Lung (tissue), 12 donors: ENCODE data around the gene STRIP1. TPM values are rescaled to one million over a fixed set of nuclear protein-coding genes. Genes with fewer than 3 reads are reported as not detected.
A peak's percentile ranks its signal among the peaks of the same experiment; 100 is the strongest.

Experiments used
- ATAC-seq: fragments of 200-7000 bp; cut with Tn5 transposase; one replicate; pipeline ENCODE4 v1.9.1; 2020; ENCODE audit warnings: moderate number of reproducible peaks; ENCODE audit not compliant: insufficient read depth, low FRiP score
- DNase-seq, 3 donors: peaks; one replicate each; pipeline ENCODE4 v3.0.0-alpha.2; 2013 to 2017
- H3K27ac ChIP-seq, 2 donors: one replicate each; pipeline ENCODE4 v1.5.1; 2013; ENCODE audit warnings: mild to moderate bottlenecking in 2 of 2, moderate library complexity in 2 of 2, control low read depth in 1 of 2, inconsistent platforms in 1 of 2, low read depth in 1 of 2, low read length in 1 of 2
- H3K27me3 ChIP-seq, 3 donors: one replicate each; pipeline ENCODE4 v1.5.1; 2013; ENCODE audit warnings: low read length in 2 of 3; ENCODE audit not compliant: control insufficient read depth in 3 of 3, insufficient read depth in 3 of 3
- H3K36me3 ChIP-seq, 4 donors: one replicate each; pipeline ENCODE4 v1.5.1; 2013; ENCODE audit warnings: low read length in 4 of 4, mild to moderate bottlenecking in 1 of 4, moderate library complexity in 1 of 4; ENCODE audit not compliant: control insufficient read depth in 4 of 4, insufficient read depth in 4 of 4
- H3K4me1 ChIP-seq, 5 donors: one replicate each; pipeline ENCODE4 v1.5.1; 2013; ENCODE audit warnings: low read length in 5 of 5, mild to moderate bottlenecking in 2 of 5, moderate library complexity in 1 of 5; ENCODE audit not compliant: control insufficient read depth in 5 of 5, insufficient read depth in 5 of 5
- H3K4me3 ChIP-seq: one replicate; pipeline ENCODE4 v1.5.1; 2013; ENCODE audit warnings: mild to moderate bottlenecking, control low read depth, moderate library complexity
- H3K9ac ChIP-seq, 2 donors: one replicate each; pipeline ENCODE4 v1.5.1; 2013; ENCODE audit warnings: low read length in 2 of 2, control low read depth in 1 of 2; ENCODE audit not compliant: insufficient read depth in 1 of 2
- H3K9me3 ChIP-seq, 4 donors: one replicate each; pipeline ENCODE4 v1.5.1; 2013; ENCODE audit warnings: low read length in 3 of 4, mild to moderate bottlenecking in 1 of 4, moderate library complexity in 1 of 4; ENCODE audit not compliant: control insufficient read depth in 4 of 4, insufficient read depth in 3 of 4
- CTCF ChIP-seq: IDR thresholded peaks from 2 replicates; pipeline ENCODE4 v1.5.1; 2012; ENCODE audit warnings: mild to moderate bottlenecking; ENCODE audit errors: control extremely low read depth, extremely low read depth
- WGBS, 2 donors: extraction: QIAGEN DNeasy Blood & Tissue Kit; methylation state at CpG; one replicate each; pipeline ENCODE4 v1.1.7; 2013; 5-methylcytosine and 5-hydroxymethylcytosine counted together
- polyA plus RNA-seq, 2 donors: library from polyadenylated mRNA; stranded (reverse); fragments of 200-250 nt; gene quantifications; one replicate each; pipeline ENCODE4 v1.2.1, GENCODE V29; 2013
- total RNA-seq, 2 donors: library from RNA; depleted of rRNA in 1 of 2; stranded (reverse); fragments of >200 nt in 1 of 2; gene quantifications; one replicate each; pipeline ENCODE4 v1.2.1, GENCODE V29; 2014 to 2021
- donor health status: control.
- donor health status: control.
- donor health status: Bipolar disorder and iron deficiency.
- donor health status: healthy.
- donor health status: DM: yes; HTN: yes; CAD: no.

Gene STRIP1
- total and polyA plus RNA-seq, 4 donors: 11.7 to 68.2 (median 28.5) TPM

GRCh38 chr1:110008971-110009565 lies 25.4 kb upstream of the STRIP1 start:
- 94 to 95% methylated on average over 7 of the region's 7 CpGs for WGBS, 2 donors
- no peak for DNase-seq
- no peak for TF ChIP-seq CTCF
- ATAC-seq: no peak
- H3K4me1 ChIP-seq: peaks cover 2 to 29% (median 22%) of the 10 kb centered on the region in 5 donors
- no peak overlapping the region for H3K4me3 ChIP-seq
- no peak overlapping the region for H3K9ac ChIP-seq
- H3K27me3 ChIP-seq: no peaks in the 10 kb centered on the region
- no peak overlapping the region for H3K27ac ChIP-seq
- H3K9me3 ChIP-seq: no peaks in the 10 kb centered on the region
- peaks cover 16 to 36% (median 25%) of the 10 kb centered on the region in 4 donors for H3K36me3 ChIP-seq

DNA sequence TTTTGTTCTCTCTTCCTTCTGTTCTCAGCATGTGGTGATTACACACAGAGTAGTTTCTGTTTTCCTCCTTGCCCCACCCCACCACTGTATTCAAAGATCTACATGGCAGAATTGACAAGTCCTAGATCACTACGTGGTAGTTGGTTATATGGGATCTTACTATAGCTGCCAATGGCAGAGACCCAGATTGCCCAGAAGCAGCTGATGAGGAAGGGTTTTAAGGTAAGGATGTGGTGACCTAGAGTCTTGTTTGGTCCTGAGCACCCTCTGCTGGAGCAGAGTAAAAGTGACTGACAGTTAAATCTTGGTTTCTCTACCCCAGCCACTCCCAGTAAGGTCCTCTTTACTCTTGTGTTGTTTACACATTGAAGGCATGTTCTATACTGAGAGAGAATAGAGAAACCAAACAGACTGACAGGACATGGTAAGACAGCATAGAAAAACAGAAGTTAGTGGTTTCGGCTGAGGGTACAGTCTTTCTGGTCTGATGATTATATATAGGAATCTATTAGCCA lies 22.8 kb upstream of the STRIP1 start:
- peak; percentile 25 for TF ChIP-seq CTCF
- Histone ChIP-seq H3K9ac (no peak overlapping the region), H3K4me1 (peaks cover 0 to 9% (median 0%) of the 10 kb centered on the region in 5 donors), H3K9me3 (no peaks in the 10 kb centered on the region), H3K27ac (no peak overlapping the region), H3K27me3 (no peaks in the 10 kb centered on the region), H3K36me3 (peaks cover 23 to 55% (median 39%) of the 10 kb centered on the region in 4 donors), H3K4me3 (no peak overlapping the region)
- DNase-seq: peak; percentile 17 to 56 (median 43)
- 37 to 41% methylated on average over 2 of the region's 2 CpGs for WGBS, 2 donors
- peak; percentile 66 for ATAC-seq

GRCh38 chr1:110012100-110012780 lies 22.2 kb upstream of the STRIP1 start:
- H3K36me3 ChIP-seq: peaks cover 25 to 61% (median 45%) of the 10 kb centered on the region in 4 donors
- no peak for TF ChIP-seq CTCF
- ATAC-seq: no peak

More at GRCh38 chr1:110012100-110012780, 22.2 kb upstream of the STRIP1 start:
- WGBS, 2 donors: 81 to 86% methylated on average over 6 of the region's 6 CpGs
- no peak overlapping the region for H3K4me3 ChIP-seq
- no peak overlapping the region for H3K9ac ChIP-seq
- H3K27ac ChIP-seq: no peak overlapping the region
- no peaks in the 10 kb centered on the region for H3K27me3 ChIP-seq
- H3K4me1 ChIP-seq: peaks cover 0 to 3% (median 0%) of the 10 kb centered on the region in 5 donors
- no peaks in the 10 kb centered on the region for H3K9me3 ChIP-seq
- DNase-seq: no peak
